OCI-LY1 (cell line): ENCODE measurements around the gene CIB4.

Source experiments
- EZH2 ChIP-seq: fragments of 200-600 bp; sonication (generic), shearing (Covaris generic); IDR thresholded peaks from 2 replicates; pipeline ENCODE4 v1.8.0; 2017; ENCODE audit warnings: borderline replicate concordance, mixed run types, mild to moderate bottlenecking, antibody characterized with exemption, low read length, moderate library complexity, mixed read lengths
- TF ChIP-seq, protein P1 (sequence below): fragments of 200-600 bp; sonication (generic), shearing (Covaris generic); IDR thresholded peaks from 2 replicates; pipeline ENCODE4 v1.5.1; 2017; ENCODE audit warnings: mild to moderate bottlenecking, antibody characterized with exemption, low read length, moderate library complexity, mixed read lengths

DNA sequence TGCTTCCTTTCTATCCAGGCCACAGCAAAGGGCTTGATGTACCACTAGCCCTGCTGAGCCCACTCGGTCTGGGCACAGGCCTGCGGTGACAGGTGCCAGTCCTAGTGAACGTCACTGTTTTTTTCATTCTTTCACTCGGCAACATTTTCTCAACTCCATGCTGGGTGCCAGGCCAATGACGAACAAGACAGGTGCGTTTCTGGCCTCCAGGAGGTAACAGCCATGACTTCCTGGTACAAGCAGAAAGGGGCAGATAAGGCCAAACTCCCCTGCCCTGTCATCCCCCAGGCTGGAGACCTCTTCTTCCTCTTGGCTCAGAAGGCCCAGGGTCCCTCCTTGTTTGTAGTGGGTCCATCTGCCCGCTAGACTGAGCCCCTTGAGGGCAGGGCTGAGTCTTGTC lies 107.5 kb downstream of the CIB4 start:
- TF ChIP-seq, protein P1, sequence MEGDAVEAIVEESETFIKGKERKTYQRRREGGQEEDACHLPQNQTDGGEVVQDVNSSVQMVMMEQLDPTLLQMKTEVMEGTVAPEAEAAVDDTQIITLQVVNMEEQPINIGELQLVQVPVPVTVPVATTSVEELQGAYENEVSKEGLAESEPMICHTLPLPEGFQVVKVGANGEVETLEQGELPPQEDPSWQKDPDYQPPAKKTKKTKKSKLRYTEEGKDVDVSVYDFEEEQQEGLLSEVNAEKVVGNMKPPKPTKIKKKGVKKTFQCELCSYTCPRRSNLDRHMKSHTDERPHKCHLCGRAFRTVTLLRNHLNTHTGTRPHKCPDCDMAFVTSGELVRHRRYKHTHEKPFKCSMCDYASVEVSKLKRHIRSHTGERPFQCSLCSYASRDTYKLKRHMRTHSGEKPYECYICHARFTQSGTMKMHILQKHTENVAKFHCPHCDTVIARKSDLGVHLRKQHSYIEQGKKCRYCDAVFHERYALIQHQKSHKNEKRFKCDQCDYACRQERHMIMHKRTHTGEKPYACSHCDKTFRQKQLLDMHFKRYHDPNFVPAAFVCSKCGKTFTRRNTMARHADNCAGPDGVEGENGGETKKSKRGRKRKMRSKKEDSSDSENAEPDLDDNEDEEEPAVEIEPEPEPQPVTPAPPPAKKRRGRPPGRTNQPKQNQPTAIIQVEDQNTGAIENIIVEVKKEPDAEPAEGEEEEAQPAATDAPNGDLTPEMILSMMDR = no peak
- no peak for TF ChIP-seq EZH2
